ENCODE measurements around the gene ADAM12.

DNA sequence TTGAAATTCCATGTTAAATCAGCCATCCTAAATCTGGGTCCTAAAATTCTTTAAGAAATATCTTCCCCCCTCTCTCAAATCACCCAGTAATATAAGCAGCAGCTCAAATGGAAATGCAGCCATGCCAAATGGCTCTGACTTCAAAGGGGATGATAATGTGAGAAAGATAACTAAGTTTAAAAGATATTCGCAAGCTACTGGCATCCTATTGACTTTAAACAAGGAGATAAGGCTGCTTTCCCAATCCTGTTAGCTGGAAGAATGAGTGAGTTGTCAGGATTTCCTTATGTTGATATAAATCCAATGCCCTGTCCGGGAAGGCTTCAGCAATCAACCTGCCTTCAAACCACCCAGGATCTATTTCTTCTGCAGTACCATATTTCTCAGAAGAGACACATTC lies 320.0 kb downstream of the ADAM12 start:
- TF ChIP-seq, protein P1, sequence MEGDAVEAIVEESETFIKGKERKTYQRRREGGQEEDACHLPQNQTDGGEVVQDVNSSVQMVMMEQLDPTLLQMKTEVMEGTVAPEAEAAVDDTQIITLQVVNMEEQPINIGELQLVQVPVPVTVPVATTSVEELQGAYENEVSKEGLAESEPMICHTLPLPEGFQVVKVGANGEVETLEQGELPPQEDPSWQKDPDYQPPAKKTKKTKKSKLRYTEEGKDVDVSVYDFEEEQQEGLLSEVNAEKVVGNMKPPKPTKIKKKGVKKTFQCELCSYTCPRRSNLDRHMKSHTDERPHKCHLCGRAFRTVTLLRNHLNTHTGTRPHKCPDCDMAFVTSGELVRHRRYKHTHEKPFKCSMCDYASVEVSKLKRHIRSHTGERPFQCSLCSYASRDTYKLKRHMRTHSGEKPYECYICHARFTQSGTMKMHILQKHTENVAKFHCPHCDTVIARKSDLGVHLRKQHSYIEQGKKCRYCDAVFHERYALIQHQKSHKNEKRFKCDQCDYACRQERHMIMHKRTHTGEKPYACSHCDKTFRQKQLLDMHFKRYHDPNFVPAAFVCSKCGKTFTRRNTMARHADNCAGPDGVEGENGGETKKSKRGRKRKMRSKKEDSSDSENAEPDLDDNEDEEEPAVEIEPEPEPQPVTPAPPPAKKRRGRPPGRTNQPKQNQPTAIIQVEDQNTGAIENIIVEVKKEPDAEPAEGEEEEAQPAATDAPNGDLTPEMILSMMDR (IDR thresholded peaks at IDR 0.05; ENCODE audit: borderline replicate concordance, extremely low read depth, low read length, poor library complexity, severe bottlenecking): no peak
- TF ChIP-seq EZH2 (IDR thresholded peaks at IDR 0.05; ENCODE audit: borderline replicate concordance, low read depth, low read length, severe bottlenecking): no peak
